ENCODE data around the gene RGS6.

Gene RGS6

DNA sequence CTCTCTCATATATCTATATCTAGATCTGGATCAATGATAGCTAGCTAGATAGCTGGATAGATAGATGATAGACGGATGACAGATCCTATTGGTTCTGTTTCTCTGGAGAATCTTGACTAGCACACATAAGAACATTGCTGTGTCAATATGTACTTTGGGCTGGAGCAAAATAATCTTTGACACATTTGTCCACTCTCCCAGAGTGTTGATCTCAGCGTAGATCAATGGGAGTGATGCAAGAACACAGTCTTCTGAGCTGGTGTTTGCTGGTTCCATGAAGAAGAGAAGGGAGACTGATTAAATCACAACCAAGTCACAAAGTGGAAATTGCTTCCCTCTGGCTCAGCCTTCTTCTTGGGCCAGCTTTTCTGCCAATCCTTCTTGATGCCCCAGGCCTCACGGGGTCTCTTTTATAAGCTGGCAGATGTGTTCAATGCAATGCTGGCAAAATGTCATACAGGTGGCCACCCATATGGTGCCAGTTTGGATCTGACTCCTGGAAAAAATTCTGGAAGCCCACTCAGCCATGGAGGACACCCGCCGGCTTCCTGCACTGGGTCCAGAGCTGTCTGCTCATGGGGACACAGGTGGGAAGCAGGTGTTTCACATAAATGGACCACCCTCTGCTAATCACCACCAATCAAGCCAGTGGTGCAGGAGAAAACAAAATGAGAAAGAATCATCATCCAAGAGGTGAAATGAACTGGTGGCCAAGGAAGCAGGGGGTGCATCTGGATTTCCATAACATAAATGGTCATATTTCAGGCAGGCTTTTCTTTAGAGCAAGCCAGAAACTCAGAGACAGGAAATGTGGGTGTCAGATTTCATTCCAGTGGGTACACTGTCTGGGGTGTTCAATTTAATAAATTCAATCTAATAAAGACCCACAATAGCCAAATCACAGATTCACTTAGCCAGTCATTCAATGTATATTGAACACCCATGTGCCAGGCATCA, 651.4 kb downstream of the RGS6 start:
- no peak for DNase-seq (ENCODE audit: low spot score)

DNA sequence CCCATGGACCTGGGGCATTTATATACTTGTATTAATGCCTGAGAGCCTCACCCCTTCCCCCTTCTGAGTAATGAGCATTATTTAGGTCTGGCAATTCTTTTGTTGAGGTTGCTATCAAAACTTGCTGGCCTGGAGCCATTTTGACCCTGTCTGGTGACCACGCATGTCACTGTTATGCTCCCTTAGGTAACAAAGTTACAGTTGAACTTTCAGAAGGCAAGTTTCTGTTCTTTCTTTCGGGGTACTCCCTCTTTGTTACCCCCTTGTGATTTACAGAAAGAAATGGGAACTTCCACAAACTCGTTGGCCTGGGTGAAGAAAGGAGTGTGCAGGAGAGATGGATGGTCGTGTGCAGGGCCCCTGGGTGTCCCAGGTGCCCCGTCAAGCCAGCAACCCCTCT, 656.3 kb downstream of the RGS6 start:
- DNase-seq (ENCODE audit: low spot score) = no peak

DNA sequence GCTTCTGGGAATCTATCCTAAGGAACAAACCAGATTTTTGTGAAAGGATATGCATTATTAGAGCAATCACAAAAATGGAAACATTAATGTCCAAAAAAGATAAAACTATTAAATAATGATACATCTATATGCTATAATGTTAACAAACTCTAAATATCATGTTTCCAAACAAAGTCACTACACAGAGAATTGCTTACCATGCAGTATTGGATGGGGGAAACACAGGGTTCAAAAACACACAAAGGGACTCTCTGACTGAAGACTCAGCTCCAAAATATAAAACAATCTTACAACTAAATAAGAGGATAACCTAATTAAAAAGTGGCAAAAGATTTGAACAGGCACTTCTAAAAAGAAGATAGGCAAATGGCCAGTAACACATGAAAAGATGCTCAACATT, 657.4 kb downstream of the RGS6 start:
- DNase-seq (ENCODE audit: low spot score) = no peak

DNA sequence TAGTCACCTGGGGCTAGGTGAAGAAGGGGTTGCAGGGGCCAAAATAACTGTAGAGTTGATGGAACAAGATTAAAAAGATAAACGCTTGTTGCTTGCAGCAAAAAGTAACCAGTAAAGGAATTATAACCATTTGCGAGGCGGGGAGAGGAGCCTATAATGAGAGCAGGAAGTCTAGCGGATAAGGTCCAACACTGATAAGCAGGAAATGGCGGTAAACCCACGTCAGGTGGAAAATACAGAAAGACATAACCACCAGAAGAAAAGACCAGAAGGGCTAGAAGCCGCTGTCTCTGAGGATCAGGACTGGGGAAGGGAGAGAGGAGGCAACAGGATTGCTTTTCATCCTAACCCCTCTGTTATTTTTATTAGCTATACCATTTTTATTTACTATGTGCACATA, 658.3 kb downstream of the RGS6 start:
- no peak for DNase-seq (ENCODE audit: low spot score)

- no peak for DNase-seq (ENCODE audit: low spot score)
These were observed 659.2 kb downstream of the RGS6 start for GRCh38 chr14:72591391-72591790.

DNA sequence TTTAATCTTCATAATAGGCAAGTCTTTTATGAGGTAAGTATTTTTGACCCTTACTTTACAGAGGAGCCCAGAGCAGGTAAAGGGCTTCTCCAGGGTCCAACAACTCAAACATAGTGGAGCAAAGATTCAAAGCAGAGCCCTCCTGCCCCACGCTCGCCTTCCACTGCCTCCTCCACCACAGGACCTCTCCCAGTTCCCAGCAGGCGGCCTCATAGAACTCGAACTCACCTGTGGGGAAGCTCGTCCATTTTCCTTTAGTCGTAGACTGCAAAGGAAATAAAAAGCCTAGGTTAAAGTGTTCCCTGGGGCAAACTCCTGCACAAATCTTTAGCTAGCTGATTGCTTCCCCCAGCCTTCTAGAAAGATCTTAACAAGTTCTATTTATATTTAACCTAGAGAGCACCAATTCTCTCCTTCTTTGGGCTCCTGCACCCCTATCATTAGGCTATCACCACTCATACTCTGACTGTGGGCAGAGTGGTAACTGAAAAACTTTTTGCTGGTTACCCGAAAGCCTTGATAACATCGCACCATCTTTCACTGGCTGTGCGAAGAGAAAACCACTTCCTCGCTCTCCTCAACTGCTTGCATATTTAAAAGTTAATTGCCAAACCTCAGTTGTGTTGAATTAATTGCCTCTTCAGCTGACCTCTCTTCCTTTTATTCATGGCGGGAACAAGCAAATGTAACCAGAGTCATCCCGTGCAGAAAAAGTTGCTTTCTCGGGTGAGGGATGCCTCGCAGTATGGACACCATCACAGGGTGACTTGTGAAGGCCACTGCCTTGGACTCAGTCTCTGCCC, 662.1 kb downstream of the RGS6 start:
- no peak for DNase-seq (ENCODE audit: low spot score)

DNA sequence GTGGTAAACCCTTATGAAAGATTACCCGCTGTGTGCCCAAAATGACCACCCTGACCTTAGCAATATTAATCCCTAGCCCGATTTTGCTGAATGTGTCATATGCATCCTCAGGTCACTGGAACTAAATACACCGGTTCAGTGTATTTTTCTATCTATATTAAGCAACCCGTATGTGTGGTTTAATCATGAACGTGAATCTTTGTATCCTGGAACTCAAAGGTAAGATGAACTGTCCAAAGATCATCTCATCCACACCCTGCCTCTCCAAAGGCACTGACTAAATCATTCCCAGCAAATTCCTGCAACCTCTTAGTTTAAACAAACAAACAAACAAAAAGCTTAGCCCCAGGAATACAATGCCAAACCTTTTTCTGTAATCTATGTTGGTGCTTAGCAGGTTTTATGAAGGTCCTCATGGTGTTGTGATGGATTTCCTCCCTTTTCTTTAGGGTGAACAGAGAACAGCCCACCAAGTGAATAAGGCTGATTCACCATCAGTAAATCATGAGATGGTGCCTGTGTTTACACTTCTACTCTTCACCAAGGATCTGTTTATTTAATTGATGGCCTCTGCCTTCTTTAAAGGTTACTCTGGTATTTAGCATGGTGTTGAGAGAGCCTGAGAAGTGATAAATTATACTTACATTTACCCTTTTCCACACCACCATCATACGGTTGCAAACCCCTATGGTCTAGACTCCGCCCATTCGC, 663.1 kb downstream of the RGS6 start:
- no peak for DNase-seq (ENCODE audit: low spot score)

- no peak for DNase-seq (ENCODE audit: low spot score)
These were observed 665.3 kb downstream of the RGS6 start for GRCh38 chr14:72597252-72598233.

DNA sequence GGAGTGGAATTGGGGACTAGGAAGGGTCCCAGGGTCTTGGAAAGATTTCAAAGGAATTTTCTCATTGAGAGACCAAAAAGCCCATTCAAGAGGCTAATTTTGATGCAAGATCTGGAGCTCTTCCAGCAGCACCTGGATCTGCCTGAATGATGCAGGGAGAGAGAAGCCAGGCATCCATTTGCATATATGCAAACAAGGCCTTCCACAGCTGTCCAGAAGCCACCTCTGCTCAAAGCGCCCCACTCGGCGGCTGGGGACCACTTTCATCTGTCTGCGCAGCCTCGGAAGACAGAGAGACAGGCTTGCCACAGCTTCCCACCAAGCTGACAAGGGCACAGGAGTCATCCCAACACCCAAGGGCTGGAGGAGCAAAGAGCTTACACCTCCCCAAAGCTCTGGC, 666.1 kb downstream of the RGS6 start:
- DNase-seq (ENCODE audit: low spot score) = no peak

- DNase-seq (ENCODE audit: low spot score) = no peak
These were observed 667.6 kb downstream of the RGS6 start for GRCh38 chr14:72599579-72600470.

GRCh38 chr14:72600551-72601330, 668.5 kb downstream of the RGS6 start:
- no peak for DNase-seq (ENCODE audit: low spot score)

- no peak for DNase-seq (ENCODE audit: low spot score)
These were observed 671.4 kb downstream of the RGS6 start for GRCh38 chr14:72603639-72604038.

DNA sequence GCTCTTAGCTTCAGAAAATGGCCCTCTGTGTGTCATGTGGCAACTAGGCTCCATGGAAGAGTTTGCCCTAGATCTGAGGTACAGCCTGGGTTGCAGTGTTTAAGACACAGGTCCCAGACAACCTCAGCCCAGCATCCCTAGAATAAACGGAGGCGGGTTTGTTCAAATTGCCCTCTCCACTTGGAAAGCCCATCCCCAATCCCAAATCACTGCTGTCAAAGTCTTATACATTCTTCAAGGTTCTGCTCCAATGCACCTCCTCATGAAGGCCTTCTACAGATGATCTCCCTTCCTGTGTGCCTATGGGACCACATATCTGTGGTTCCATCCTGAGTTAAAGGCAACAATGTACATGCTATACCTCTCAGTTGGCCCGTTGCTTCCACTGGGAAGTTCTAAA, 671.9 kb downstream of the RGS6 start:
- DNase-seq (ENCODE audit: low spot score) = no peak

- DNase-seq (ENCODE audit: low spot score) = no peak
These were observed 673.1 kb downstream of the RGS6 start for GRCh38 chr14:72605096-72605920.

DNA sequence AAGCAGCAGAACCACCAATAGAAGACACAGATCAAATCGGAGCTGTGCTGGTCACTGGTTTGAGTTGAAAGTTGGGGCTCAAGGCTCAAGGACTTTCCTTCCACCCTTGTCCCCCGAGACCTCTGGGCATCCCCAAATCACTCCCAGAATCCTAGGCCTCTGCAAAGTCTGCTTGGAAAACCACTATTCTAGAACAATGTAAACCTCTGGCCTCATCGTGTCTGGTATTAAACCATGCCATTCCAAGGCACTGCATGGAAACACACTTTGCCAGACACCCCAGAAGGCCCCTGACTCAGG, 673.6 kb downstream of the RGS6 start:
- DNase-seq (ENCODE audit: low spot score) = no peak

GRCh38 chr14:72606879-72607278, 674.6 kb downstream of the RGS6 start:
- DNase-seq (ENCODE audit: low spot score) = no peak

DNA sequence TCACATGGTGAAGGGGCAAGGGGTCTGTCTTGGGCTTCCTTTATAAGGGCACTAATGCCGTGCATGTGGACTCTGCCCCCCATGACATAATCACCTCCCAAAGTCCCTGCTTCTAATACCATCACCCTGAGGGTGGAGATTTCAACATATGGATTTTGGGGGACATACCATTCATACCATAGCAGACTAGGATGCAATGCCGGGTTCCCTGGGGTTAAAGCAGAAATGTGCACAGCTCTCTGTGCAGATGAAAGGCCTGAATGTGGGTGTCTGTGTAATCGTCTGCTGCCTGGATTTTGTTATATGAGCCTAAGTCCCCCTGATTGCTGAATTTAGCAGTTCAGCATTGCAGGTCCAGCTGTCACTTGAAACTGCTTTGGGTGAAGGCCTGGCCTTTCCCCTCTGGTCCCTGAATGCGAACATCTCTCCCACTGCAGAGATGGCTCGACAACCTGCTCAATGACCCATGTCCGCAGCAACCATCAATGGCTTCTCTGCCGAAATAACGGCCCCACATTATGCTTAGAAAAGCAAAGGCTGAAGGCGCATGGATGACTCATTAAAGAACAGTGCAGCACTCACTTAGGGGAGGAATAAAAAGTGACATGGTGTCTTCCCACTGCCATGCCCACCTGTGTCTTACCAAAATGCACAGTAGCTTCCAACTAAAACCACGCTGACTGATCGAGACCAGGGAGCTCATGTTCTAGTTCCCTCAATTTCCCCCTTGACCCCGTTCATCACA, 675.3 kb downstream of the RGS6 start:
- DNase-seq (ENCODE audit: low spot score) = peak; percentile 57
